HG03354 (cell line): Measurements from ENCODE around the gene C1QL4.
"Not testable (repeated sequence)": the region's sequence is repeated elsewhere in the genome, so short reads cannot be mapped to it uniquely, and the experiment has no call there.

Experiments
- ATAC-seq: cut with Tn5 transposase; IDR thresholded peaks from one replicate; pipeline ENCODE4 v1.9.1; 2021; ENCODE audit warnings: mild to moderate bottlenecking; ENCODE audit not compliant: unreplicated experiment, poor library complexity, severe bottlenecking

Gene C1QL4

DNA sequence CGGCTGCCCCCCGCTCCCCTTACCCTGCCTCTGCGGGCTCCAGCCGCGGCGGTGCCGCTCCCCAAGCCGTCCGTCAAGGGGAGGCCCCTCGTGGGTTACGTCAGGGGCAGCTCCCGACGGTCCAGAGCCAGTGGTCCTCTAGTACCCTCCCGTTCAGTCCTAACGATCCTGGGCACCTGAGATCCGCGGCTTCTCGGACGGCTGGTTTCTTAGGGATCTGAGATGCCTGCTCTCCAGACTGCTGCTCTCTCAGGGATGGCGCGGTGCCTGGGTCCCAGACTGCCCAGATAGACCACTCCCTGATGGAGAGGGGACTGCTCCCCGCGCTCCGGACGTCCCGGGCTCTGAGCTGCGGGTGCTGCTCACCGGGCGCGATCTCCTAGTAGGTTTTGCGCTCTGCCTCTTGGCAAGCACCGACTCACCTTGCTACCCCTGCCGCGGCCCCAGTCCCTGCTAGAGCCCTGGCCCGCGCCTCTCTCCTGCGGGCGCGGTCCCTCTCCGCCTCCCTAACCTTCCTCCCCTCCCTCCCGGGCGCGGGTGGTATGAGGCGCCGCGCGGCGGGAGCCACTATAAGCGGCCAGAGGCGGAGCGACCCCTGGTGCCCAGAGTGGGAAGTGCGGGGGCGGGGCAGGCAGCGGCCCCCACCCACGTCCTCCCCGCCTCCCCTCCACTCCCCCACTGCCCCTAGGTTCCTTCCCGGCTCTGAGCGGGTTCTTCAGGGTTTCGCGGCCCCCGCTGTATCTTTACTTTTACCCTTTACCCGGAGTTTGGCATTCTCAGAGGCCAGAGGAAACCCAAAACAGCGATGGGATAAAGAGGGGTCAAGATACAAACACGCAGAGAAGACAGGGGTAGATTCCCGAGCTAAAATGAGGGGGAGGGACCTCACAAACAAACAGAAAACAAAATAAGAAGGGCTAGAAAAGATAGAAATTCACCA, at the start of gene C1QL4:
C1QL4 (minus strand) TSS at position 544 of the 940 bp plus-strand sequence. CDS start 711 bp downstream, outside the sequence.
- ATAC-seq, result peak; percentile 74

GRCh38 chr12:49380184-49380583, 43.2 kb upstream of the C1QL4 start:
- not testable (repeated sequence) for ATAC-seq

- peak; percentile 68 for ATAC-seq
Observed at GRCh38 chr12:49377386-49377785, 40.4 kb upstream of the C1QL4 start.

DNA sequence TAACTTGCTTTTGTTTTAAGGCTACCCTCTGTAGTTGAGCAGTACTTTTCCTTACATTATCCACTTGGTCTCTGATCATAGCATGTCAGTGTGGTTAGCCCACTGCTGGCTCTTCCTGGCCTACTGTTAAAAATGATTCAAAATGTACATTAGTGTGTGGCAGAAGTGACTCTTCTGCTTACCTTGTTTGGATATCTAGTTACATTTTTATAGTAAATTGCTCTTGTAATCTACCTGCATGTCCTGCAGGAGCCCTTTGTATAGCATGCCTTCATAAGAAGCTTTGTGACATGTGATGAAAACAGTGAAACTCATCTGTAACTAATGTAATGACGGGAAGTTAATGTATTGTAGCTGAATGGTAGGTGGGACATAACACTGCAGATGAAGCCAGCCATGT, 38.4 kb upstream of the C1QL4 start:
- peak; percentile 74 for ATAC-seq

- no peak for ATAC-seq
Observed at GRCh38 chr12:49370539-49370938, 33.6 kb upstream of the C1QL4 start.

DNA sequence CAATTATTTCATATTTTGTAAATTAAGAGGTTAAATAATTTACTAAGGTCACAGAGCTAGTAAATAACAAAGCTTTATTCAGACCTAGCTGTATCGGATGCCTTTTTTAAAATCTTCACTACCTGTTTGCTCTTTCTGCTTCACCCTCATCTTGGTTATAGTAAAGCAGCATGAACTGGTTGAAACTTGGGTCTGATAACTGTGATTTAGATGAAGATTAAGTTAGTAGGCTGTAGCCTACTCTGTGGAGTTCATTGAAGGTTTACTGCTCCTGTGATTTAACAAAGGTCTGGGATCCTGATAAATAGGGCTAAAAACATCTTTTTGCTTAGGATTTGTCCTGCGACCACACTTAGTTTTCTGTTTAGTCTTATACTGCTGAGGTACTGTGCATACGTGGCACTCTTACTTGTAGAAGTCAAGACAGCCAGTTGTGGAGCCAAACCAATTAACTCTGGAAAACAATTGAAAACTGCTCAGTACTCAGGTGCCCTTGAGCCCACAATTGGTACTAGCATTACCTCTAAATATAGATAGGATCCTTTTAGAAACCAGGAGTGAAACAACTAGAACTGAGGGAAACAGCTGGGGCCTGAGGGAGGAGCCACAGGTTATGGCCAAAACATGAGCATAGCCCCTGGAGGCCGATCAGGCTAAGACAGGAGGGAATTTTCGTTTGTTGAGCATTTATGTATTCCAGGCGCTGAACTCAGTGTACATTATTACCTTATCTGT, 32.6 kb upstream of the C1QL4 start:
- peak; percentile 57 for ATAC-seq

GRCh38 chr12:49368240-49368600, 31.2 kb upstream of the C1QL4 start:
- no peak for ATAC-seq

GRCh38 chr12:49367381-49368239, 30.6 kb upstream of the C1QL4 start, which contains the start of gene SPATS2:
SPATS2 (plus strand) TSS chr12:49367462; CDS start chr12:49461013, 93,551 bp downstream.
- ATAC-seq, result peak; percentile 1

- peak; percentile 77 for ATAC-seq
Observed at GRCh38 chr12:49366652-49367380, 29.8 kb upstream of the C1QL4 start.

DNA sequence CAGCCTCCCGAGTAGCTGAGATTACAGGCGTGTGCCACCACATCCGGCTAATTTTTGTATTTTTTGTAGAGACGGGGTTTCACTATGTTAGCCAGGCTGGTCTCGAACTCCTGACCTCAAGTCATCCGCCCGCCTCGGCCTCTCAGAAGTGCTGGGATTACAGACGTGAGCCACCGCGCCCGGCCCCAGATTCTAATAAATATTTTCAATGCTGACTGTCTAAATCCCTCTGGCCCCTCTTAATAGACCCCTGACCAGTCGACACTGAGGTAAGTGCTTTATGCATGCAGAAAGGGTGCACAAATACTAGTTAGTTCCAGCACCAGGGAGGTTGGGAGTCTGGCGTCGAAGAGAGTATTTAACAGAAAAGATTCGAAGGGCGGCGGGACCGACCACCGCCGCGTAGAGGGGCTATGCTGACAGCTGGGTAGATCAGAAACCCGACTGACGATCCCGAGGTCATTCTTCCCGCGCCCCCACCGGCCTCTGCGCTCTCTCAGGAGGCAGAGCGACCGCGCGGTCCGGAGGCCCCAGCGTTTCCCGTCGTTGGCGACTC, 29.2 kb upstream of the C1QL4 start:
- ATAC-seq, result peak; percentile 7

DNA sequence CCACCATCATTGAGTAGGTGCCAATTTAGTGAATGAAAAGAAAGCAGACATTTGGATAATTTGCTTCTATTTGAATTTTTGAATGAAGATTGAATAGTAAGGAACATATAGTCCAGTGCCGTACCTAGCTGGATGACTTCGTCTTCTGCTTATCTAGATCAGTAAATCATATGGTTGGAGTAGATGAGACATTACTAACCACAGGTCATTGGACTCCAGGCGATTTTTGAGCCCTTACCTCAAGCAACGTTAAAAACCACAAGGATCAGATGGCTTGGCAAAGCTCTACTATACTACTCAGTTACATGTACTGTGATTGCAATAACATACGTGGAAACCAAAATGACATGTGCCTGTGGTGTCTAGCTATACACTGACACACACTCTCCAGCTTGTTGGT, 28.6 kb upstream of the C1QL4 start:
- ATAC-seq, result no peak

- no peak for ATAC-seq
Observed at GRCh38 chr12:49364989-49365388, 28.0 kb upstream of the C1QL4 start.

DNA sequence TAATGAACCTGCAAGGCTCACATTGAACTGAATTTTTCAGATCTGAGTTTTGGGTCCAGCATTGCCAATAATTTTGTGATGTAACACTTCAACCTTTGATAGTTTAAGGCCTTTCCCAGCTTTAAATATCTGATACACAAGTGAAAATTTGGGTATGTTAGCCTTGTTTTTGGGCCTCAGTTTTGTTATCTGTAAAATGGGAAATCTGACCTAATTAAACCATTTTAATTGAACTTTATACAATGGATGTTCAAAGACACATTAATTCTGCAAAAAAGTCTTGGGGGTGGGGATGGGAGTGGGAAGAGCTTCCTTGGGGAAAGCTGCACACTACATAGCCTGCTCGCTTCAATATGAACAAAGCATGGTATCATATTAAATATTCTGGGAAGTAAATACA, 25.1 kb upstream of the C1QL4 start:
- ATAC-seq, result no peak

DNA sequence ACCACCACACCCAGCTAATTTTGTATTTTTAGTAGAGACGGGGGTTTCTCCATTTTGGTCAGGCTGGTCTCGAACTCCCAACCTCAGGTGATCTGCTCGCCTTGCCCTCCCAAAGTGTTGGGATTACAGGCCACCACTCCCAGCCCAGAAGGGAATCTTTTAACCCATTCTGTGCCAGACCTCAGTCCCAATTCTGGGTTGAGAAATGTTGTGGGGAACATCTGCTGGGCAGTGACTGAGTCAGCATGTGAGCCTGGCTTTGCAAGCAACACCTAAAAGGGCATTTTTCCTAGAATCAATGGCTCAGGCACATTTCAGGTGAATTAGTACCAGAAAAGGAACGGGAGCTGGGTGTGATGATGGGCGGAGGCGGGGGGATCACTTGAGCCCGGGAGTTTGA, 22.7 kb upstream of the C1QL4 start:
- ATAC-seq, result no peak

DNA sequence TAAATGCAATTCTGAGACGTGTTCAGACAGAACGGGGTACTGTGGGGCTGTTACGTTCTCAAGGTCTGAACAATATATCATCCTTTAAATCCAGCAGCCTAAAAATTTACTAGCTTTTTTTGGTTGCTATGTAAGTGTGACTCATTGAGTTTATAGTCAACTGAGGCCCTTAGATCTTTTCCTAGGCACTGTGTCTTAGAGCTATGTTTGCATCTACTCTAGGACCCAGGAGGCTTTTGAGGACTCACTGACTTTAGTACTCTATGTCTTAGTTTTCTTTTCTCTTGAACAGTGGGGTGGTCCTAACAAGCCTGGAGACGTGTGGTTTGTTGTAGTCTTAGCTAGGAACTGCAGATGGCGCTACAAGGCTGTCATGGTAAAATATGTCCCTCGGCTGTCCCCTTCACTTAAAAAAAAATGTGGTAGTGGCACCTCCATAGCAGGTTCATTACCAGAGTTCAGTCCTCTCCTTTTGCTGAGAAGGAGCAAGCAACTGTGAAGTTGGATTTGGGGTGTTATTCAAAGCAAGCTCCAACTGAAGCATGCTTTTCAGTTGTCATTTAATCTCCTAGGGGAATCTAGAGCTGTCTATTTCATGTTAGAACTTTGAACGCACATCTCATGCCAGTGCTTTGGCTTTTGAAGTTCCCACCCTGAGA, 21.6 kb upstream of the C1QL4 start:
- ATAC-seq, result peak; percentile 69

DNA sequence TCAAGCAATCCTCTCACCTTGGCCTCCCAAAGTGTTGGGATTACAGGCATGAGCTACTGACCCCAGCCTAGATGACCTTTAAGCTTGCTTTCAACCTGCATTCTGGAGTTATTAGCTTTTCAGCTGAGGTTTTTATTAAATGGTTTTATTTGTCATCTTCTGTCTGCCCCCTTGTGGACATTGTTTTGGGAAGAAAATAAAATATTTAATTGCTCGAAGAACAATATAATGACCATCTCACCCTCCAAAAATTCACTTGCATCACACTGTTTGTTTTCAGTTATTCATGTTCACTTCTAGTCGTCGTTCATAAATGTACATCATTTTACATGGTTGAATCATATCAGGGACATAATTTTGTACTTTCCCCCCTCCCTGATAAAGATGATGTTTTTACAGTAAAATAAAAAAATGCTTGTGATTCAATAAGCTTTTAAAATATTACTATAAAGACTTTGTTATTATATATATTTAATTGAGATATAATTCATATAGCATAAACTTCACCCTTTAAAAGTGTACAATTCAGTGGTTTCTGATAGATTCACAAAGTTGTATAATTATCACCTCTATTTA, 20.2 kb upstream of the C1QL4 start:
- no peak for ATAC-seq

DNA sequence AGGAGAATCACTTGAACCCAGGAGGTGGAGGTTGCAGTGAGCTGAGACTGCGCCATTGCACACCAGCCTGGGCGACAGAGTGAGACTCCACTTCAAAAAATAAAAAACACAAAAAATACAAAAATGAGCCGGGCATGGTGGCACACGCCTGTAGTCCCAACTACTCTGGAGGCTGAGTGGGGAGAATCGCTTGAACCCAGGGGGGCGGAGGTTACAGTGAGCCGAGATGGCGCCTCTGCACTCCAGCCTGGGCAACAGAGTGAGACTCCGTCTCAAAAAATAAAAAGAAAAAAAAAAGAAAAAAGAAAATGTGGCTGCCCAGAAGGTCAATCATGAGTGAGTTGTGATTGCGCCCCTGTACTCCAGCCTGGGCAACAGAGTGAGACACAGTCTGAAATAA, 18.9 kb upstream of the C1QL4 start:
- ATAC-seq, result no peak

- ATAC-seq, result no peak
Observed at GRCh38 chr12:49352351-49352750, 15.4 kb upstream of the C1QL4 start.
